ENCODE measurements around the gene ENO1. TPM values are rescaled to one million over a fixed set of nuclear protein-coding genes. Genes with fewer than 3 reads are reported as not detected.

ENO1 gene
- total and polyA plus RNA-seq, 2 of the 8 experiments (the other 6 are each of a cell fraction or from before 2014, with no cell fraction given) = 1,763 to 2,117 TPM

DNA sequence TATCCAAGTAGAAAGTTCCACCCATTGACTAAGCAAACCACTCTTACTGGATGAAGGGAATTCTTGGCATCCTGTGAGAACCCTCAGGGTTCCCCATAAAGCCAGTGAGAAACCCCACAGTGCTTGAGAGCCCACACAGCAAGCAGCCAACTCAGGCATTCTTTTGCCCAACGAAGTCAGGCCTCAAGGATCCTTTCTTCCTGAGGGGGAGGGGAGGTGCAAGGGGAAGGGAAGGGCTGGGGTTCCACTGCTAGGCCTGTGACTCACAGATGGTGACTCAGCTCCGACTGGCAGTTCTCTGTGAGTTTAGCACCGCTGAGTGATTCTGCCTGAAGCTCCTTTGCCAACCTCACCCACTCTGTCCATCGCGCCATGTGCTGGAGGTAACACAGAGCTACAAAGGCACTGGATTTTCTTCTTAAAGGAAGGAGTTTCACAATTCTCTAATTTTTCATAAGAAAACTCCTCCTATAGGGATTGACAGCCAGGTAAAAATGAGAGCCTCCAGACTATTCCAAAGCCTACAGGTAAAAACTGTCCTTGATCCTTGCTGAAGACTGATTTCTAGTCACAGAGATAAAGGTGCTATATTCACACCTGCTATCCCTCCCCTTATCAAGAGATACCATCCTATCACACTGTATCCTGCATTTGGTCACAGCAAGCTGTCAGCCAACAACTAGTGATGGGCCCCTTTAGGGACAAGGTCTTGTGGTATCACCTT is 4.8 kb downstream of the ENO1 start:
- peaks cover 38 to 89% of the 10 kb centered on the region in 2 experiments for H3K79me2 ChIP-seq (ENCODE audit: control insufficient read depth in 1 of 2, insufficient read depth in 2 of 2, low read length in 2 of 2)
- H2BK120ac ChIP-seq (replicated peaks; ENCODE audit: low read depth, low read length) = no peak overlapping the region
- 47% methylated on average over 5 of the region's 5 CpGs; no CpG with 5 or more reads in 1 of the 2 experiments for WGBS, 2 experiments (ENCODE audit: extremely low coverage in 1 of 2, insufficient coverage in 1 of 2, insufficient read length in 1 of 2, insufficient replicate concordance in 2 of 2, low coverage in 1 of 2, low lambda C conversion rate in 2 of 2, missing lambda C conversion rate in 1 of 2)
- TF ChIP-seq, protein P1, sequence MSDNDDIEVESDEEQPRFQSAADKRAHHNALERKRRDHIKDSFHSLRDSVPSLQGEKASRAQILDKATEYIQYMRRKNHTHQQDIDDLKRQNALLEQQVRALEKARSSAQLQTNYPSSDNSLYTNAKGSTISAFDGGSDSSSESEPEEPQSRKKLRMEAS (IDR thresholded peaks at IDR 0.05) = peak; percentile 14; the same call in 1 of the 2 replicates
- no peak for TF ChIP-seq TAF7 (optimal IDR thresholded peaks at IDR 0.05; ENCODE audit: borderline replicate concordance, low read depth, low read length)
- TF ChIP-seq CTCF (IDR thresholded peaks at IDR 0.05; ENCODE audit: control extremely low read depth in 1 of 3, insufficient read depth in 1 of 3, low read depth in 1 of 3, low read length in 3 of 3) = no peak
- TF ChIP-seq RAD21 (IDR thresholded peaks at IDR 0.05 in 1 of 2, conservative IDR thresholded peaks at IDR 0.05 in 1 of 2; ENCODE audit: low read depth in 2 of 2, low read length in 2 of 2) = peak in 1 of 2 experiments; percentile 18; a peak in 1 of 4 replicates
- peak; percentile 89 for TF ChIP-seq NANOG (IDR thresholded peaks at IDR 0.05; ENCODE audit: insufficient read depth, low read depth, low read length, poor library complexity, severe bottlenecking)
- TF ChIP-seq PHF8 (conservative IDR thresholded peaks at IDR 0.05; ENCODE audit: low read depth, low read length) = no peak
- TF ChIP-seq KDM4A (IDR thresholded peaks at IDR 0.05; ENCODE audit: low read depth, low read length, severe bottlenecking) = no peak

More for the DNA sequence above, 4.8 kb downstream of the ENO1 start:
- Histone ChIP-seq H3K36me3 (ENCODE audit: control insufficient read depth in 2 of 4, insufficient read depth in 4 of 4, low read length in 3 of 4) (peaks cover 49 to 87% (median 69%) of the 10 kb centered on the region in 4 experiments), H4K91ac (replicated peaks; ENCODE audit: insufficient read length, low read length) (no peak overlapping the region), H3K56ac (replicated peaks; ENCODE audit: insufficient read length, low read depth, low read length) (no peak overlapping the region), H3K18ac (ENCODE audit: extremely low read depth, low read length) (no peak overlapping the region), H3K27ac (ENCODE audit: low read depth, low read length) (peak overlapping the region; percentile 59; the same call in 1 of the 2 replicates), H2BK15ac (ENCODE audit: low read length) (no peak overlapping the region; the same call in 1 of the 2 replicates), H3K23me2 (ENCODE audit: low read depth, low read length) (peaks cover 2% of the 10 kb centered on the region; the same call in 1 of the 2 replicates), H3K9me3 (ENCODE audit: insufficient read depth in 2 of 2, low read depth in 1 of 2, low read length in 1 of 2) (no peaks in the 10 kb centered on the region), H2BK12ac (ENCODE audit: low read depth, low read length) (peak overlapping the region; percentile 62; the same call in 1 of the 2 replicates), H4K20me1 (replicated peaks in 1 of 2; ENCODE audit: control insufficient read depth in 1 of 2, insufficient read depth in 2 of 2, low read length in 2 of 2) (peaks cover 32 to 42% of the 10 kb centered on the region in 2 experiments), H3K79me1 (ENCODE audit: low read depth, low read length) (peaks cover 8% of the 10 kb centered on the region), H2AK5ac (ENCODE audit: low read depth, low read length) (no peak overlapping the region), H2BK5ac (ENCODE audit: low read depth, low read length) (peak overlapping the region; percentile 79; the same call in 1 of the 2 replicates), H3K14ac (ENCODE audit: insufficient read length) (no peak overlapping the region), H3K4me2 (ENCODE audit: insufficient read depth in 1 of 2, low read depth in 2 of 2, low read length in 2 of 2) (peak overlapping the region; percentile 40 to 54), H3K4ac (replicated peaks; ENCODE audit: insufficient read length, low read depth, low read length) (no peak overlapping the region), H4K5ac (ENCODE audit: insufficient read length, low read depth, low read length) (no peak overlapping the region), H3K9ac (replicated peaks in 1 of 4; ENCODE audit: extremely low read depth in 1 of 4, low read depth in 3 of 4, low read length in 3 of 4) (no peak overlapping the region), H4K8ac (ENCODE audit: extremely low read depth, insufficient read depth, low read length) (no peak overlapping the region), H3K4me1 (replicated peaks in 1 of 4; ENCODE audit: control insufficient read depth in 3 of 4, insufficient read depth in 4 of 4, low read length in 3 of 4) (peaks cover 12 to 28% (median 16%) of the 10 kb centered on the region in 4 experiments), H2BK20ac (ENCODE audit: low read length) (0 out of 2 replicates have a peak overlapping the region, but pooled peaks have one; percentile 34), H3K23ac (ENCODE audit: insufficient read length) (no peak overlapping the region), H3K27me3 (replicated peaks in 1 of 4; ENCODE audit: control insufficient read depth in 3 of 4, extremely low read depth in 1 of 4, insufficient read depth in 3 of 4, low read length in 3 of 4) (no peaks in the 10 kb centered on the region), H3K4me3 (ENCODE audit: extremely low read depth in 1 of 4, insufficient read depth in 2 of 4, low read depth in 3 of 4, low read length in 4 of 4) (peak overlapping the region in 1 of 4 experiments; percentile 25; a peak in 1 of 8 replicates), H2AFZ (ENCODE audit: low read length) (no peak overlapping the region)
- peak; percentile 63 to 84 for DNase-seq (ENCODE audit: low read depth in 1 of 2, low spot score in 2 of 2)
- FAIRE-seq = peak; percentile 68
- POLR2A ChIA-PET (ENCODE audit: partially characterized antibody) = interaction anchor here (0.8 to 29.3 kb wide), 13 partner anchors 10 to 136 kb away, joined by 3 to 880 read pairs (median 4); no protein-coding TSS in a partner anchor
- CTCF ChIA-PET (ENCODE audit: partially characterized antibody) = interaction anchor here (0.9 to 5.2 kb wide), 10 partner anchors 8 to 117 kb away, joined by 3 to 47 read pairs (median 3); no protein-coding TSS in a partner anchor

Measured in H1 (cell line).